ENCODE data around the gene FAM219B. TPM values are rescaled to one million over a fixed set of nuclear protein-coding genes. Genes with fewer than 3 reads are reported as not detected.

Gene FAM219B
- total RNA-seq, 4 donors from 2014 or later = 60.8 to 92.0 (median 84.3) TPM

GRCh38 chr15:74858369-74858740 is 48.3 kb downstream of the FAM219B start:
- intact Hi-C loops (cut with DNase I) = no loop called here
- 68% methylated on average over 4 of the region's 4 CpGs for WGBS
- H3K27ac ChIP-seq (replicated peaks in 1 of 4) = no peak overlapping the region

GRCh38 chr15:74857671-74858368 is 48.8 kb downstream of the FAM219B start:
- H3K4me1 ChIP-seq = peaks cover 38 to 49% (median 43%) of the 10 kb centered on the region in 4 donors
- H3K9me3 ChIP-seq = no peaks in the 10 kb centered on the region
- no peaks in the 10 kb centered on the region for H3K27me3 ChIP-seq
- no peak for DNase-seq (ENCODE audit: extremely low spot score)
- intact Hi-C loops (cut with DNase I) = no loop called here
- peaks cover 15 to 23% (median 19%) of the 10 kb centered on the region in 4 donors for H3K36me3 ChIP-seq
- no peak overlapping the region for H3K4me3 ChIP-seq
- TF ChIP-seq POLR2AphosphoS5 (IDR thresholded peaks at IDR 0.05) = no peak
- TF ChIP-seq EP300 (IDR thresholded peaks at IDR 0.05) = no peak
- TF ChIP-seq POLR2A (IDR thresholded peaks at IDR 0.05; ENCODE audit: low read depth) = no peak
- TF ChIP-seq CTCF (IDR thresholded peaks at IDR 0.05) = no peak
- H3K27ac ChIP-seq (replicated peaks in 1 of 4) = no peak overlapping the region
- 51% methylated on average over 9 of the region's 9 CpGs for WGBS

More at GRCh38 chr15:74858369-74858740, 48.3 kb downstream of the FAM219B start:
- DNase-seq (ENCODE audit: extremely low spot score) = no peak
- no peaks in the 10 kb centered on the region for H3K9me3 ChIP-seq
- H3K4me3 ChIP-seq = no peak overlapping the region
- TF ChIP-seq POLR2AphosphoS5 (IDR thresholded peaks at IDR 0.05) (no peak), CTCF (IDR thresholded peaks at IDR 0.05) (no peak), EP300 (IDR thresholded peaks at IDR 0.05) (no peak), POLR2A (IDR thresholded peaks at IDR 0.05; ENCODE audit: low read depth) (no peak)
- H3K4me1 ChIP-seq = peaks cover 43 to 55% (median 48%) of the 10 kb centered on the region in 4 donors
- no peaks in the 10 kb centered on the region for H3K27me3 ChIP-seq
- peaks cover 10 to 18% (median 14%) of the 10 kb centered on the region in 4 donors for H3K36me3 ChIP-seq

- no peaks in the 10 kb centered on the region for H3K27me3 ChIP-seq
- intact Hi-C loops (cut with DNase I) = no loop called here
- H3K36me3 ChIP-seq = peaks cover 22 to 30% (median 26%) of the 10 kb centered on the region in 4 donors
- TF ChIP-seq CTCF (IDR thresholded peaks at IDR 0.05) (no peak), POLR2AphosphoS5 (IDR thresholded peaks at IDR 0.05) (no peak), EP300 (IDR thresholded peaks at IDR 0.05) (no peak), POLR2A (IDR thresholded peaks at IDR 0.05; ENCODE audit: low read depth) (no peak)
- no peak overlapping the region for H3K27ac ChIP-seq (replicated peaks in 1 of 4)
- DNase-seq (ENCODE audit: extremely low spot score) = no peak
- no peaks in the 10 kb centered on the region for H3K9me3 ChIP-seq
- H3K4me3 ChIP-seq = no peak overlapping the region
- 74% methylated on average over 5 of the region's 5 CpGs for WGBS
- peaks cover 38 to 49% (median 42%) of the 10 kb centered on the region in 4 donors for H3K4me1 ChIP-seq
These were observed 49.5 kb downstream of the FAM219B start for GRCh38 chr15:74857082-74857655.

GRCh38 chr15:74856537-74856936 is 50.1 kb downstream of the FAM219B start:
- H3K4me1 ChIP-seq = peaks cover 38 to 49% (median 42%) of the 10 kb centered on the region in 4 donors
- H3K36me3 ChIP-seq = peaks cover 28 to 36% (median 32%) of the 10 kb centered on the region in 4 donors
- TF ChIP-seq EP300 (IDR thresholded peaks at IDR 0.05) (no peak), POLR2AphosphoS5 (IDR thresholded peaks at IDR 0.05) (no peak), POLR2A (IDR thresholded peaks at IDR 0.05; ENCODE audit: low read depth) (no peak), CTCF (IDR thresholded peaks at IDR 0.05) (no peak)
- no peak overlapping the region for H3K4me3 ChIP-seq
- intact Hi-C loops (cut with DNase I) = no loop called here
- DNase-seq (ENCODE audit: extremely low spot score) = no peak
- no peak overlapping the region for H3K27ac ChIP-seq (replicated peaks in 1 of 4)
- 100% methylated on average over 1 of the region's 1 CpG for WGBS
- no peaks in the 10 kb centered on the region for H3K27me3 ChIP-seq
- H3K9me3 ChIP-seq = no peaks in the 10 kb centered on the region

All from esophagus muscularis mucosa (tissue), 4 donors.